ENCODE results near the gene SUFU. TPM values are rescaled to one million over a fixed set of nuclear protein-coding genes. Genes with fewer than 3 reads are reported as not detected.

The SUFU gene
- total RNA-seq, 1 experiment from 2014 or later = 6.3 TPM

DNA sequence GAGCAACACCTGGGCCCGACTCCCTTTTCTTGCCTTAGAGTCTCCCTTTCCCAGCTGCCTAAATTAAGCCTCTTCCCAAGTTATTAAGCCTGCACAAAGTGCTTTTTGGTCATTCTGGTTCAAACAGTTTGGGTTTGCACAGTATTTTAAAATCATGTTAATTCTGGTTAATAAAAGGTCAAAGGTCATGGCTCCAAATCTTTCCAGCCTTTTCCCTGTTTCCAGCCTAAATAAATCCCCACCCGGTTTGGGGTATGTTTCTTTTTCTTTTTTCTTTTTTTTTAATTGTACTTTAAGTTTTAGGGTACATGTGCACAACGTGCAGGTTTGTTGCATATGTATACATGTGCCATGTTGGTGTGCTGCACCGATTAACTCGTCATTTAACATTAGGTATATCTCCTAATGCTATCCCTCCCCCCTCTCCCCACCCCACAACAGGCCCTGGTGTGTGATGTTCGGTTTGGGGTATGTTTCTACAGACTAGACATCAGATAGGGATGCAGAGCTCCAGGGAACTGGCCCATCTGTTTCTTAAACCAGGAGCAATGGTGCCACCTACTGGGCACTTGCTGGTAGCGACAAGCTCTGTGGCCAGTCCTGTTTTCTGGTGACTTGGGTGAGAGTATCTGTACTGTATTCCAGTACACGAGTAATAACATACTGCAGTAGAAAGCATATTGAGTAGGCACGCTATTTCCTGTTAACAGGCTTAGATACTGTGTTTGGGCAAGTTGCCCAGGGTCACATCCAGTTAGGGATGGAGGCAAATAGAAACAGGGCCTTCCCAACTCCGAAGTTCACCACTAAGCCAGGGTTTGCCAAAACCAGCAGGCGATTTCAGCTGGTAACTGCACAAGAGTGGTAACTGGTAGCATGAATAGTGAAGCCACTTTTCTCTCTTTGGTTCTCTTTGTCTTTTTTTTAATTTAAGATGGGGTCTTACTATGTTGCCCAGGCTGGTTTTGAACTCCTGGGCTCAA, 80.0 kb downstream of the SUFU start:
- intact Hi-C loops (cut with micrococcal nuclease) = loop anchor here (1.0 to 5.0 kb wide), 5 partner anchors 80 to 416 kb away; partner anchors contain the start of genes FBXL15, NFKB2 and SUFU
- BruUV-seq (replicated peaks) = no TSS peak
- Mint-ChIP-seq H3K27ac (ENCODE audit: low read depth, unreplicated experiment) (no peak overlapping the region), H3K4me1 (ENCODE audit: insufficient read depth, unreplicated experiment) (no peaks in the 10 kb centered on the region), H3K4me3 (ENCODE audit: unreplicated experiment) (no peak overlapping the region), H3K36me3 (ENCODE audit: insufficient read depth, unreplicated experiment) (no peaks in the 10 kb centered on the region), H3K27me3 (ENCODE audit: insufficient read depth, unreplicated experiment) (no peaks in the 10 kb centered on the region), H3K9me3 (ENCODE audit: unreplicated experiment) (no peaks in the 10 kb centered on the region)
- ChIA-PET POLR2A (interaction anchor here (0.9 to 3.7 kb wide), 8 partner anchors 9 to 152 kb away, joined by 3 to 31 read pairs (median 4); partner anchors contain the start of genes ACTR1A, CUEDC2, SUFU and TRIM8), CTCF (interaction anchor here (0.5 to 4.7 kb wide), 30 partner anchors 10 to 467 kb away, joined by 3 to 69 read pairs (median 4); partner anchors contain the start of genes ACTR1A, C10orf95 and SUFU)
- peak; percentile 78 for TF ChIP-seq CTCF (IDR thresholded peaks at IDR 0.05; ENCODE audit: unreplicated experiment)
- peak; percentile 87 for DNase-seq (ENCODE audit: unreplicated experiment)

DNA sequence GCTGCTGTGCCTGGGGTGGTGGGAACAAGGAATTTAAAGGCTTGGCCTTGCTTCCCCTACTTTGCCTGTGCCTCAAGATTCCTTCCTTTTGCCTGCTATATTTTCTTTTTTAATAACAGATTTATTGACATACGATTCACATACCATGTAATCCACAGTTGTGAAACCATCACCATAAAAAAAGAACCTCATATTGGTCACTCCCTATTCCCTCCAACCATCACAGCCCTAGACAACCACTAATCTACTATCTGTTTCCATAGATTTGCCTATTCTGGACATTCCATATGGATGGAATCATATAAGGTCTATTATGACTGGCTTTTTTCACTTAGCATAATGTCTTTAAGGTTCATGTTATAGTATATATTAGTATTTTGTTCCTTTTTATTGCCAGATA, 81.3 kb downstream of the SUFU start:
- no peaks in the 10 kb centered on the region for H3K27me3 Mint-ChIP-seq (ENCODE audit: insufficient read depth, unreplicated experiment)
- no peak overlapping the region for H3K27ac Mint-ChIP-seq (ENCODE audit: low read depth, unreplicated experiment)
- H3K9me3 Mint-ChIP-seq (ENCODE audit: unreplicated experiment) = no peaks in the 10 kb centered on the region
- H3K4me3 Mint-ChIP-seq (ENCODE audit: unreplicated experiment) = no peak overlapping the region
- CTCF ChIA-PET = interaction anchor here (0.6 to 2.7 kb wide), 7 partner anchors 11 to 84 kb away, joined by 4 to 17 read pairs (median 7); partner anchors contain the start of genes ACTR1A and SUFU
- intact Hi-C loops (cut with micrococcal nuclease) = no loop called here
- no peak for DNase-seq (ENCODE audit: unreplicated experiment)
- no peaks in the 10 kb centered on the region for H3K36me3 Mint-ChIP-seq (ENCODE audit: insufficient read depth, unreplicated experiment)
- POLR2A ChIA-PET = interaction anchor here (0.6 to 3.7 kb wide), 3 partner anchors 61 to 573 kb away, joined by 4 to 31 read pairs (median 6); partner anchors contain the start of genes ACTR1A and SUFU
- no TSS peak for BruUV-seq (replicated peaks)
- no peaks in the 10 kb centered on the region for H3K4me1 Mint-ChIP-seq (ENCODE audit: insufficient read depth, unreplicated experiment)
- TF ChIP-seq CTCF (IDR thresholded peaks at IDR 0.05; ENCODE audit: unreplicated experiment) = no peak

GRCh38 chr10:102586858-102587257, 83.1 kb downstream of the SUFU start:
- CTCF ChIA-PET = interaction anchor here (0.6 to 0.7 kb wide), 4 partner anchors 35 to 136 kb away, joined by 3 to 4 read pairs (median 3); no protein-coding TSS in a partner anchor
- DNase-seq (ENCODE audit: unreplicated experiment) = no peak
- H3K9me3 Mint-ChIP-seq (ENCODE audit: unreplicated experiment) = no peaks in the 10 kb centered on the region
- H3K27me3 Mint-ChIP-seq (ENCODE audit: insufficient read depth, unreplicated experiment) = no peaks in the 10 kb centered on the region
- no TSS peak for BruUV-seq (replicated peaks)
- POLR2A ChIA-PET = interaction anchor here (0.7 kb wide), 1 partner anchor 173 kb away, joined by 3 read pairs; no protein-coding TSS in a partner anchor
- H3K36me3 Mint-ChIP-seq (ENCODE audit: insufficient read depth, unreplicated experiment) = no peaks in the 10 kb centered on the region
- no peaks in the 10 kb centered on the region for H3K4me1 Mint-ChIP-seq (ENCODE audit: insufficient read depth, unreplicated experiment)
- intact Hi-C loops (cut with micrococcal nuclease) = no loop called here
- TF ChIP-seq CTCF (IDR thresholded peaks at IDR 0.05; ENCODE audit: unreplicated experiment) = no peak
- H3K27ac Mint-ChIP-seq (ENCODE audit: low read depth, unreplicated experiment) = no peak overlapping the region
- H3K4me3 Mint-ChIP-seq (ENCODE audit: unreplicated experiment) = no peak overlapping the region

DNA sequence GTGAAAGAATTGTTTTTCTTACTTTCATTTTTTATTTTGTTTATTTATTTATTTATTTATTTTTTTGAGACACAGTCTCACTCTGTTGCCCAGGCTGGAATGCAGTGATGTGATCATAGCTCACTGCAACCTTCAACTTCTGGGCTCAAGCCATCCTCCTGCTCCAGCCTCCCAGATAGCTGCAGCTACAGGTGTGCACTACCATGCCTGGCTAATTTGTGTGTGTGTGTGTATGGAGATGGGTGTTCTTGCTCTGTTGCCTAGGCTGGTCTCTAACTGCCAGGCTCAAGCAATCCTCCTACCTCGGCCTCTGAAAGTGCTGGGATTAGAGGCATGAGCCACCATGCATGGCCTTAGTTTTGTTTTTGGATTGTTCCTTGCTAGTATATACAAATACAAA, 85.1 kb downstream of the SUFU start:
- no peaks in the 10 kb centered on the region for H3K4me1 Mint-ChIP-seq (ENCODE audit: insufficient read depth, unreplicated experiment)
- ChIA-PET CTCF (no interaction called here), POLR2A (interaction anchor here (1.0 to 1.9 kb wide), 2 partner anchors 85 to 86 kb away, joined by 5 to 9 read pairs; partner anchors contain the start of genes ACTR1A and SUFU)
- DNase-seq (ENCODE audit: unreplicated experiment) = no peak
- H3K4me3 Mint-ChIP-seq (ENCODE audit: unreplicated experiment) = no peak overlapping the region
- no TSS peak for BruUV-seq (replicated peaks)
- H3K9me3 Mint-ChIP-seq (ENCODE audit: unreplicated experiment) = no peaks in the 10 kb centered on the region
- H3K27me3 Mint-ChIP-seq (ENCODE audit: insufficient read depth, unreplicated experiment) = no peaks in the 10 kb centered on the region
- H3K36me3 Mint-ChIP-seq (ENCODE audit: insufficient read depth, unreplicated experiment) = no peaks in the 10 kb centered on the region
- intact Hi-C loops (cut with micrococcal nuclease) = no loop called here
- TF ChIP-seq CTCF (IDR thresholded peaks at IDR 0.05; ENCODE audit: unreplicated experiment) = no peak
- H3K27ac Mint-ChIP-seq (ENCODE audit: low read depth, unreplicated experiment) = no peak overlapping the region
